ENCODE results near the gene ARHGEF10L. TPM values are rescaled to one million over a fixed set of nuclear protein-coding genes. Genes with fewer than 3 reads are reported as not detected.

The ARHGEF10L gene
- total and polyA plus RNA-seq, 4 donors, result 15.0 to 43.4 (median 24.3) TPM

DNA sequence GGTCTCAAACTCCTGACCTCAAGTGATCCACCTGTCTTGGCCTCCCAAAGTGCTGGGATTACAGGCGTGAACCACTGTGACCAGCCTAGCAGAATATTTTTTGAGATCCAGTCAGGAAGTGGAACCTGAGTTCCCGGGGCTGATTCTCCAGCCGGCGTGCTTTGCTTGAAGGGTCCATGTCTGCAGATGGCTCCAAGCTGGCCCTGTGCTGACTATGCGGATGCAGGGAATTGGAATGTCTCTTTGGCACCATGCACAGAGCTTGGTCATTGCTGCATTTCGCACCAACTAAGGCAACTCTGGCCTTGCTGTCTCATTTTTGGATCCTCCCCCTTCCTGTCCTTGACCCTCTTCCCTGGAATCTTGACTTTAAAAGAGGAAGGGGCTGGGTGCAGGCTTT lies 28.1 kb downstream of the ARHGEF10L start:
- Histone ChIP-seq H3K27me3 (ENCODE audit: control insufficient read depth in 3 of 3, insufficient read depth in 3 of 3, low read length in 2 of 3) (no peaks in the 10 kb centered on the region), H3K4me3 (no peak overlapping the region), H3K36me3 (ENCODE audit: control insufficient read depth in 4 of 4, insufficient read depth in 4 of 4, low read length in 4 of 4) (no peaks in the 10 kb centered on the region), H3K9ac (ENCODE audit: insufficient read depth in 1 of 2, low read length in 2 of 2) (no peak overlapping the region), H3K27ac (ENCODE audit: low read depth in 1 of 2, low read length in 1 of 2) (peak overlapping the region; percentile 34 to 93), H3K9me3 (ENCODE audit: control insufficient read depth in 4 of 4, insufficient read depth in 3 of 4, low read length in 3 of 4) (no peaks in the 10 kb centered on the region), H3K4me1 (ENCODE audit: control insufficient read depth in 5 of 5, insufficient read depth in 5 of 5, low read length in 5 of 5) (peaks cover 7 to 23% (median 22%) of the 10 kb centered on the region in 5 donors)
- ATAC-seq (ENCODE audit: insufficient read depth, low FRiP score), result no peak
- 66 to 80% methylated on average over 6 of the region's 6 CpGs for WGBS, 2 donors
- TF ChIP-seq, protein P1, sequence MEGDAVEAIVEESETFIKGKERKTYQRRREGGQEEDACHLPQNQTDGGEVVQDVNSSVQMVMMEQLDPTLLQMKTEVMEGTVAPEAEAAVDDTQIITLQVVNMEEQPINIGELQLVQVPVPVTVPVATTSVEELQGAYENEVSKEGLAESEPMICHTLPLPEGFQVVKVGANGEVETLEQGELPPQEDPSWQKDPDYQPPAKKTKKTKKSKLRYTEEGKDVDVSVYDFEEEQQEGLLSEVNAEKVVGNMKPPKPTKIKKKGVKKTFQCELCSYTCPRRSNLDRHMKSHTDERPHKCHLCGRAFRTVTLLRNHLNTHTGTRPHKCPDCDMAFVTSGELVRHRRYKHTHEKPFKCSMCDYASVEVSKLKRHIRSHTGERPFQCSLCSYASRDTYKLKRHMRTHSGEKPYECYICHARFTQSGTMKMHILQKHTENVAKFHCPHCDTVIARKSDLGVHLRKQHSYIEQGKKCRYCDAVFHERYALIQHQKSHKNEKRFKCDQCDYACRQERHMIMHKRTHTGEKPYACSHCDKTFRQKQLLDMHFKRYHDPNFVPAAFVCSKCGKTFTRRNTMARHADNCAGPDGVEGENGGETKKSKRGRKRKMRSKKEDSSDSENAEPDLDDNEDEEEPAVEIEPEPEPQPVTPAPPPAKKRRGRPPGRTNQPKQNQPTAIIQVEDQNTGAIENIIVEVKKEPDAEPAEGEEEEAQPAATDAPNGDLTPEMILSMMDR (IDR thresholded peaks at IDR 0.05; ENCODE audit: control extremely low read depth, extremely low read depth), result no peak
- peak; percentile 78 to 83 (median 79) for DNase-seq

DNA sequence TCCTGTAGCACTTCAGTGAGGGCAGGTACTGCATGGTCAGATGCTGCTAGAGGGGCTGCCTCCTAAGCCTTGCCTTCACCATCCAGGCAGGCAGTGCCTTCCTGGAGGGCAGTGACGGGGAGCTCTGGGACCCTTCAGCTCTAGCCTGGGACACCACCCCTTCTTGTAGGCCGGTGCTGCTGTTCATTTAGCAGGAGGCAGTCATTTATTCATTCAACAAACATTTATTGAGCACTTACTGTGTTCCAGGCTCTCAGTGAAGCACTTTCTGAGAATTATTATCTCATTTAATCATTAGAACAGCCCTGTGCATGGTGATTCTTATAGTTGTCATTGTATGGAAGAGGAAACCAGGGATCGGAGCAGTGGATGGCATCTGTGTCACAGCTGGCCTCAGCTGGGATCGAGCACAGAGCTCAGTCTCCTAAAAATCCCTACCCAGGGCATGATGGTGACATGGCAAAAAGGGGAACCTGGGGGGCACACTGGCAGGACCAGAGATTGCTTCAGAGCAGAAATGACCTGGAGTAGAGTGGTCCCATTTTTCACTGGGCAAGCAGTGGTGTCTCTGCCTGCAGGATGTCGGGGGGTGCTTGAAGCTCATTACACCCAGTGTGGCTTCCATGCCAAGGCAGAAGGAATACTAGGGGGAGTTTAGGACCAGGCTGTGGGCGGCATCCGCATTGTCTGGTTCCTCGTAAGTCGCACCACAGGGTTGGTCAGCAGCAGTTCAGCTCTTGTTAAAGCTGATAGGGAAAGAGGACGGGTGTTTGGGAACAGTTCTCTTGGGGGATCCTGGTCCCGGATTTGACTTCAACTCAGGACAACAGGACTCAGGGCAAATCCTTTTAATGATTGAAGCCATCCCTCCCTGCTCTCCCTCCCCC lies 28.8 kb downstream of the ARHGEF10L start:
- H3K9me3 ChIP-seq (ENCODE audit: control insufficient read depth in 4 of 4, insufficient read depth in 3 of 4, low read length in 3 of 4), result no peaks in the 10 kb centered on the region
- H3K36me3 ChIP-seq (ENCODE audit: control insufficient read depth in 4 of 4, insufficient read depth in 4 of 4, low read length in 4 of 4), result no peaks in the 10 kb centered on the region
- peaks cover 7 to 27% (median 24%) of the 10 kb centered on the region in 5 donors for H3K4me1 ChIP-seq (ENCODE audit: control insufficient read depth in 5 of 5, insufficient read depth in 5 of 5, low read length in 5 of 5)
- no peak overlapping the region for H3K4me3 ChIP-seq
- peak overlapping the region; percentile 83 to 93 for H3K27ac ChIP-seq (ENCODE audit: low read depth in 1 of 2, low read length in 1 of 2)
- TF ChIP-seq, protein P1 (IDR thresholded peaks at IDR 0.05; ENCODE audit: control extremely low read depth, extremely low read depth), result no peak
- no peak for ATAC-seq (ENCODE audit: insufficient read depth, low FRiP score)
- DNase-seq, result no peak
- H3K9ac ChIP-seq (ENCODE audit: insufficient read depth in 1 of 2, low read length in 2 of 2), result no peak overlapping the region
- 84% methylated on average over 11 of the region's 11 CpGs for WGBS, 2 donors
- no peaks in the 10 kb centered on the region for H3K27me3 ChIP-seq (ENCODE audit: control insufficient read depth in 3 of 3, insufficient read depth in 3 of 3, low read length in 2 of 3)

DNA sequence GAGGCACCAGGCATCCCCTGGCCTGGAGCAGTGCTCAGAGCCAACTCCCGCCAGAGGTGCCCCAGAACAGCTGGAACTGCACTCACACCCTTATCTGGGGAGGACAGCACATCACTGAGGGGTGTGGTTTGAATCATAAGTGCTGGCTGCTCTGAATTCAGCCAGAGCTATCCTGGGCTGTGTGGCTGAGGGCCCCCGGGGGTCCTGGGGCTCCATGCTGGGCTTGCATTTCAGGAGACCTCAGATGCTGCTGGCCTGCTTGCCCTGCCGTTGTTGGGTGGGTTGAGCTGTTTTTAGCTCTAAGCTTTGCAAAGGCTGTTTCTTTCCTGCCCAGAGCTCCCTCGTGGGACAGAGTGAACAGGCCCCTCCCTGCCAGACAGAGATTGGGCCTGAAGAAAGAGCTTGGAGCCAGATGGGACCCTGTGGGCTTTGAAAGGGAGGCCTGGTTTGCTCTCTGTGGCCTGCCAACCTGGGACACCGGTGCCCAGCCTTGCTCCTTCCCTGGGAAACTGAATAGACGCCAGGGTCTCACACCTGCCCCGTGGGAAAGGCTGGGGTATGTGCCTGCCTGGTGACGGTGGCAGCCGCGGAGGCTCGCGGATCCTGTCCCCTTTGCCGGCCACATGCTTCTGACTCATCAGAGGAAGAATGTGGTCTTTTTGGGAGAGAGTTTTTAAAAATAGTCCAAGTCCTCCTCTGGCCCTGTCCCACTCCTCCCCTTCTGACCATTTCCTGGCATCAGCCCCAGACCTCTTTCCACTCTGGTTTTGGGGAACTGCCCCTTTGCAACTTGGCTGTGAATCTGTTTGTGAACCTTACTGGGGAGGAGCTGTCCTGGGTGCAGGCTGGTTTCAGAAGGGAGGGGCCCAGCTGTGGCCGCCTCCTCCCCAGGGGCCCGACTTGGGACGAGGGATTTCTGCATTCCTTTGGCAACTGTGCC lies 30.0 kb downstream of the ARHGEF10L start:
- Histone ChIP-seq H3K27ac (ENCODE audit: low read depth in 1 of 2, low read length in 1 of 2) (peak overlapping the region; percentile 83 to 93), H3K9me3 (ENCODE audit: control insufficient read depth in 4 of 4, insufficient read depth in 3 of 4, low read length in 3 of 4) (no peaks in the 10 kb centered on the region), H3K27me3 (ENCODE audit: control insufficient read depth in 3 of 3, insufficient read depth in 3 of 3, low read length in 2 of 3) (no peaks in the 10 kb centered on the region), H3K9ac (ENCODE audit: insufficient read depth in 1 of 2, low read length in 2 of 2) (peak overlapping the region in 1 of 2 donors; percentile 43), H3K36me3 (ENCODE audit: control insufficient read depth in 4 of 4, insufficient read depth in 4 of 4, low read length in 4 of 4) (no peaks in the 10 kb centered on the region), H3K4me1 (ENCODE audit: control insufficient read depth in 5 of 5, insufficient read depth in 5 of 5, low read length in 5 of 5) (peaks cover 7 to 37% (median 24%) of the 10 kb centered on the region in 5 donors), H3K4me3 (no peak overlapping the region)
- DNase-seq (peak; percentile 71 to 83 (median 72)), ATAC-seq (ENCODE audit: insufficient read depth, low FRiP score) (peak; percentile 71)
- TF ChIP-seq, protein P1 (IDR thresholded peaks at IDR 0.05; ENCODE audit: control extremely low read depth, extremely low read depth), result no peak
- WGBS, 2 donors, result 22 to 34% methylated on average over 16 of the region's 16 CpGs

All from lung (tissue), 12 donors.